ENCODE measurements around the gene TIMP3.

DNA sequence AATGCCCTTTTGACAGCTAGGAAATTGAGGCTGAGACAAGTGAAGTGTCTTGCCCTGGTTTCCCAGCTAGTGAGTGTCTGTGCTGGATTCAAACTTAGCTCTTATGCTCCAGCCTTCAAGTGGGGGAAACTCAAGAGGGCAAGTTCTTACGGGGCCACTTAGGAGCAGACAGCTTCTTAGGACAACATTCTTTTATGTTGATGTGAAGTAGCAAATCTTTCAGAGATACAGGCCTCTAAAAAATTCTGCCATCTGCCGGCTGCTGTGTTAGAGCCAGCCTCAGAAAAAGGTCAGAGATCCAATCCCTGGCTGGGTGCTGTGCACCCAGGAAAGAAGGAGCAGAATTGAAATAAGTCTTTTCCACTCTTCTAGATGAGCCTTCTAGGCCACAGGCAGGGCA is 26.6 kb downstream of the TIMP3 start:
- TF ChIP-seq EZH2phosphoT487 (IDR thresholded peaks at IDR 0.05; ENCODE audit: borderline replicate concordance) = no peak
- TF ChIP-seq, protein P1, sequence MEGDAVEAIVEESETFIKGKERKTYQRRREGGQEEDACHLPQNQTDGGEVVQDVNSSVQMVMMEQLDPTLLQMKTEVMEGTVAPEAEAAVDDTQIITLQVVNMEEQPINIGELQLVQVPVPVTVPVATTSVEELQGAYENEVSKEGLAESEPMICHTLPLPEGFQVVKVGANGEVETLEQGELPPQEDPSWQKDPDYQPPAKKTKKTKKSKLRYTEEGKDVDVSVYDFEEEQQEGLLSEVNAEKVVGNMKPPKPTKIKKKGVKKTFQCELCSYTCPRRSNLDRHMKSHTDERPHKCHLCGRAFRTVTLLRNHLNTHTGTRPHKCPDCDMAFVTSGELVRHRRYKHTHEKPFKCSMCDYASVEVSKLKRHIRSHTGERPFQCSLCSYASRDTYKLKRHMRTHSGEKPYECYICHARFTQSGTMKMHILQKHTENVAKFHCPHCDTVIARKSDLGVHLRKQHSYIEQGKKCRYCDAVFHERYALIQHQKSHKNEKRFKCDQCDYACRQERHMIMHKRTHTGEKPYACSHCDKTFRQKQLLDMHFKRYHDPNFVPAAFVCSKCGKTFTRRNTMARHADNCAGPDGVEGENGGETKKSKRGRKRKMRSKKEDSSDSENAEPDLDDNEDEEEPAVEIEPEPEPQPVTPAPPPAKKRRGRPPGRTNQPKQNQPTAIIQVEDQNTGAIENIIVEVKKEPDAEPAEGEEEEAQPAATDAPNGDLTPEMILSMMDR (conservative IDR thresholded peaks at IDR 0.05; ENCODE audit: low read length) = no peak
